Activated CD4-positive, alpha-beta T cell treated with anti-CD3 and anti-CD28 coated beads, Interleukin-2, amount 50 U/mL, for 16 hours (primary cell): Measurements from ENCODE around the gene ASCL4.
A peak's percentile ranks its signal among the peaks of the same experiment; 100 is the strongest.
"Not testable (repeated sequence)": the region's sequence is repeated elsewhere in the genome, so short reads cannot be mapped to it uniquely, and the experiment has no call there.

Source experiments
- DNase-seq: peaks from one replicate; pipeline ENCODE4 v3.0.0-alpha.2; 2020

ASCL4 gene, protein sequence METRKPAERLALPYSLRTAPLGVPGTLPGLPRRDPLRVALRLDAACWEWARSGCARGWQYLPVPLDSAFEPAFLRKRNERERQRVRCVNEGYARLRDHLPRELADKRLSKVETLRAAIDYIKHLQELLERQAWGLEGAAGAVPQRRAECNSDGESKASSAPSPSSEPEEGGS

DNA sequence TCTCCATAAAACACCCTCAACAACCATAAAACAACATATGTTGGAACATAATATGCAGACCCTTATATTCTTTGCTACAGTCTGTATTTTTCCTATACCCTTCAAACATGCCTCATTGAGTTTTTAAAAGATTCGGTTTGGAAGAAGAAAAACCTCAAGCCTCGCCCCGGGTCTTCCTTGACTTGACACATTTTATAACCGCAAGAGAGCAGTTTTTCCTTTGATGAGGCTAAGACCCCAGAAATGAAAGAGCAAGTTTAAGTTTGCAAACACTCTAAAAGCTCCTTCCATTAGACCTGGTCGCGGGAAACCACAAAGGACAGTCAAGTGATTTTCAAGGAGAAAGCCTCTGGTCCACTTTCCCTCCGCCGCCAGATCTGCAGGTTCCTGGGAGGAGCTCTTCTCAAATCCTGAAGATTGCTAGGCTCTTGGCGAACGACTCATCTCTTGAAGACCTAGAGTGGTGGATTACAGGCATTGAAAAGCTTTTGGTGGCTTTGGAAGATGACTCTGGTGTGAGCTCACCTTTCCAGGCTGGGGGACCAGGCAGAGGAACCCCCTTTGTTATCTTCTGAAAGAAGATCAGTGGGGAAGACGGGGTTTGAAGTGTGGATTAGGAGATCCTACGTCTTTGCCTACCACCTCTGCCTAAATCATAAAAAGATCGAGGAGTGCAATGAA, at the start of gene ASCL4:
TSS of gene ASCL4 (plus strand) at position 356 of the 681 bp plus-strand sequence. CDS start 515 bp downstream, outside the sequence.
- no peak for DNase-seq

DNA sequence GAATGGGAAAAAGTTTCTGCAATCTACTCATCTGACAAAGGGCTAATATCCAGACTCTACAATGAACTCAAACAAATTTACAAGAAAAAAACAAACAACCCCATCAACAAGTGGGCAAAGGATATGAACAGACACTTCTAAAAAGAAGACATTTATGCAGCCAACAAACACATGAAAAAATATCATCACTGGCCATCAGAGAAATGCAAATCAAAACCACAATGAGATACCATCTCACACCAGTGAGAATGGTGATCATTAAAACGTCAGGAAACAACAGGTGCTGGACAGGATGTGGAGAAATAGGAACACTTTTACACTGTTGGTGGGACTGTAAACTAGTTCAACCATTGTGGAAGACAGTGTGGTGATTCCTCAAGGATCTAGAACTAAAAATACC, 47.2 kb upstream of the ASCL4 start:
- not testable (repeated sequence) for DNase-seq

DNA sequence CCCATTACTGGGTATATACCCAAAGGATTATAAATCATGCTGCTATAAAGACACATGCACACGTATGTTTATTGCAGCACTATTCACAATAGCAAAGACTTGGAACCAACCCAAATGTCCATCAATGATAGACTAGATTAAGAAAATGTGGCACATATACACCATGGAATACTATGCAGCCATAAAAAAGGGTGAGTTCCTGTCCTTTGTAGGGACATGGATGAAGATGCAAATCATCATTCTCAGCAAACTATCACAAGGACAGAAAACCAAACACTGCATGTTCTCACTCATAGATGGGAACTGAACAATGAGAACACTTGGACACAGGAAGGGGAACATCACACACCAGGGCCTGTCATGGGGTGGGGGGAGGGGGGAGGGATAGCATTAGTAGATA, 46.8 kb upstream of the ASCL4 start:
- not testable (repeated sequence) for DNase-seq

DNA sequence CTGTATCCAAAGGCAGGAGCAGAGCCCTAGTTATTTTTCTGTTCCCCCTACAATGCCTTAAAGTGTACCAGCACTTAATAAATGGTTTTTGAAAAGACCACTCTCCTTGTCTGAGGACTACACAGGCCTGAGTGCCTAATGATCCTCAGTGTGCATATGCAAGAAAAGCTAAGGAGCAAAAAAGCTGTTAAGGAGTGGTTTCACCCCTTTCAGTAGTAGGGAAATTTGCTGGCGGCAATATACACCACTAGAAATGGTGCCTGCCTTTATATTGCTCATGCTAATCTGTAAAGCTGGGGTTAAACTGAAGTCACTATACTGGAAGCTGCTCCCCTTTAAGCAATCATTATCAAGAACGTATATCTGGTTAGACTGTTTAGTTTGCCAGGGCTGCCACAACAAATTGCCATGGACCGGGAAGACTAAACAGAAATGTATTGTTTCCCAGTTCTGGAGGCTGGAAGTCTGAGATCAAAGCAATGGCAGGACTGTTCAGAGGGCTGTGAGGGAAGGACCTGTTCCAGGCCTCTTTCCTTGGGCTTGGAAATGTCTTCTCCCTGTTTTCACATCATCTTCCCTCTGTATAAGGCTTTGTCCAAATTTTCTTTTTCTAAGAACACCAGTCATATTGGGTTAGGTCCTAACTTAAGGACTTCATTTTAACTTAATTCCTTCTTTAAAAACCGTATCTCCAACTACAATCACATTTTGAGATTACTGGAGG, 43.7 kb upstream of the ASCL4 start:
- no peak for DNase-seq

DNA sequence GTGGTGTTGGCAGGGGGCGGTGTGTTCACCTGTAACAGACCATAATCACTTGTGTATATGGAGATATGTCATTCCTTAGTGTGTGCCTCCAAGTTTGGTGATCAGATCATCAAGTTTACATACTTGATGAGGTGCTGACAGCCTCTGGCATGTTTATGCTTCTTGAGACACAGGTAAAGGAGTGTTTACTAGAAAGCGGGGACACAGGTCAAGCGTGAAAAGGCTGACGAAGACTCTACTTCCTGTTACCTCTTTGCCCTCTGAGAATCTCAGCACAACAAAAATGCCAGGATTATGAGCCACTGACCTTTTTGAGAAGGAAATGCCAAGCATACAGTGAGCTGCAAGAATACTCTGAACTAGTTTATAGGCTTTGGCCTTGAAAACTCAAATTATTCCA, 43.1 kb upstream of the ASCL4 start:
- DNase-seq = no peak

DNA sequence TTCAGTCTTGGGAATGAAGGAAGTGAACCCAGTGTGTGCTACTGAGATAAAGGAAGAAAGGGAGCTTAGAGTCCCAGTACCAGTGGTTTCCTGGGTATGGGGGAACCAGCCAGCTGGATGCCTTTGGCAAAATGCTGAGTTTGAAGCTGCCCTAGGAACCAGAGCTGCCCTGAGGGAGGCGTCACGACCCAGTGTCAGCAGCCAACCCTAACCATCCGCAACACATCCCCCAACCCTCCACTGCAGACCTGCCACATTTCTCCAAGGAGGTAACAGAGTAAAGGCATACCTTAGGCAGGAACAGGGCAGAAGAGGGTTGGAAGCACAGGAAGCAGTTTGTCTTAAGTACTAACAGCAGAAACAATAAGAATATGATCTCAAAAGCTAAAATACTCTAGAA, 42.1 kb upstream of the ASCL4 start:
- no peak for DNase-seq

DNA sequence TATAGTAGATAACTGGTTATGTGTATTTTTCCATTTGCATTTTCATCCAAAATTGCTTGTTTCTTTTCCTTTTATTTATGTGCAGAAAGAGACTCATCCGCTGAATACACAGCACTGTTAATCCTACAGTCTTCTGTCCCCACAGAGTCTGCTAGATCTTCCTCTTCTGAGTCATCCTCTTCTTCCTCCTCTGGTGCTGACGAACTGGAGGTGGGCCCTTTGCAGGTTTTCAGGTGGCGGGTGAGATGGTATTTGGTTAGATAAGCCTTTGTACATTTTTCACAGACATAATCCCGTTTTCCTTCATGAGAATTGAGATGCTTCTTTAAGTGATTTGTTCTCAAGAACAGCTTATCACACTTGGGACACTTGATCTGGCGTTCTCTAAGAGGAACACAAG, 40.4 kb upstream of the ASCL4 start:
- DNase-seq = no peak

DNA sequence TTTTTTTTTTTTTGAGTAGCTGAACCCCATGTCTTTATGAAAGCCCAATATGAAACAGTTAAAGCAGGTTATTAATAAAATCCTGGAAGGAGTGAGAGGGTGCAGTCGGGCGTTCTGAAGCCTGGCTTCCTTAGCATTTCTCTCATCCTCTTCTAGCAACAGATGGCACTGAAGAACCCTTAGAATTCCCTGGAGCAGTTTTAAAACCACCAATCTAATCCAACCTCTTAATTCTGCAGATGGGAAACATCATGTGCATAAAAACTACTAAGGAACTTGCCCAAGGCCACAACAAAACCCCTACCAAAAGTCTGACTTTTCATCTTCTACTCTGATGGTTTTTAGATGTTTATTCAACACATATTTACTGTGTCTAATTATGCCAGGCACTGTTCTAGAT, 38.7 kb upstream of the ASCL4 start:
- DNase-seq = no peak

DNA sequence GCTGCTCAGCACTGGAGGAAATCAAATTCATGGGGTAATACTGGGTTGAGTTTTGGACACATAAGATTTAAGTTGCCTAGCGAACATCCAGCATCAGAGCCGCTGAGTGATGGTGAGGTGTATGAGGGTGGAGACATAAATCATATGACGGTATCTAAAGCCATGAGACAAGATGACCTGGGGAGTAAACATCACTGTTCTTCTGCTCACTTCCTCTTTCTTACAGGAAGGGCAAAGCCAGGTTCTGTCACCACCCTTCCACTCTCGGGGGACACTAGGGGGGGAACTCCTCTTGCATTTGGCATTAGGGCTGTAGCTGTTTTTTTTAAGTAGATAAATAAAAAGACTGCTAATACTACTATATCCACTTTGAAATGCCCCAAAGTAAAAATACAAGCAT, 37.6 kb upstream of the ASCL4 start:
- no peak for DNase-seq

DNA sequence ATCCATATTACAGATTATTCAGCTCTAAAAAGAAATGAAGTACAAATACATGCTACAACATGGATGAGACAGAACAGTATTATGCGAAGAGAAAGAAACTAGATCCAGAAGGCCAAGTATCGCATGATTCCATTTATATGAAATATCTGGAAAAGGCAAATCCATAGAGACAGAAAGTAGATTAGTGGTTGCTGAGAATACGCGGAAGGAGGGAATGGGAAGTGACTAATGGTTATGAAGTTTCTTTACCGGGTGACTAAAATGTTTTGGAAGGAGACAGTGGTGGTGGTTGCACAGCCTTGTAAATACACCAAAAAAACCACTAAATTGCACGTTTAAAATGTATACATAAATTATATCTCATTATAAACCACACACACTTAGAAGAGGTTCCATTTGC, 26.0 kb upstream of the ASCL4 start:
- no peak for DNase-seq

DNA sequence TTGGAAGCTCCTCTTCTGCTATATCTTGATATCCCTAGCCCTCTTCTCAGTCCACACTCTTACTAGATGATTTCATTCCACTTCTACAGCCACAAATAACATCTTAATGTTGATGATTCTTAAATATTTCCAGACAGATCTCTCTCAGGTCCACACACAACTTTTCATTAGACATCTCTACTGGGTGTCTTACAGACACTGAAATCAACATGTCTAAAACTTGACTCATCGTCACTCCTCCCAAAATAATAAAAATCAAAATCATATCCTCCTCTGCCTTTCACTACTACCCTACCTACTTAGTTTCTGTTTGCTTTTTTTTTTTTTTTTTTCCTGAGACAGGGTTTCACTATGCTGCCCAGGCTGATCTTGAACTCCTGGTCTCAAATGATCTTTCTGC, 25.4 kb upstream of the ASCL4 start:
- DNase-seq = no peak

DNA sequence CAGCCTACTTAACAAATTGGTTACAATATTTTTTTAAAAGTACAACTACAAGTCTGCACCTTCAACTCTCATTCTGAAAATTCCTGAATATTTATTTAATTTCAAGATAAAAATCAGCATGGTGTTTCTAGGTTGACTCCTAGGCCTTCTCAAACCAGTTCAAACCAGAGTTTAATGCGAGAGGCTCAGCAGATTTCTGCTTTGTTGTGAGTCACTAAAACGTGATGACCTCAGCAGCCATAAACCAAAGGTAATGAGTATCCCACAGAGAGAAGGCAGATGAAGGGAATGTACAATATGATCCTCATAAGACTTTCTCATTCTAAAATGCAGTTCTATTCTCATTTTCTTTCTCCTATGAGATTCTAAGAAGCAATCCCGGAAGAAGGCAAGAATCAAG, 15.1 kb upstream of the ASCL4 start:
- DNase-seq = peak; percentile 77

DNA sequence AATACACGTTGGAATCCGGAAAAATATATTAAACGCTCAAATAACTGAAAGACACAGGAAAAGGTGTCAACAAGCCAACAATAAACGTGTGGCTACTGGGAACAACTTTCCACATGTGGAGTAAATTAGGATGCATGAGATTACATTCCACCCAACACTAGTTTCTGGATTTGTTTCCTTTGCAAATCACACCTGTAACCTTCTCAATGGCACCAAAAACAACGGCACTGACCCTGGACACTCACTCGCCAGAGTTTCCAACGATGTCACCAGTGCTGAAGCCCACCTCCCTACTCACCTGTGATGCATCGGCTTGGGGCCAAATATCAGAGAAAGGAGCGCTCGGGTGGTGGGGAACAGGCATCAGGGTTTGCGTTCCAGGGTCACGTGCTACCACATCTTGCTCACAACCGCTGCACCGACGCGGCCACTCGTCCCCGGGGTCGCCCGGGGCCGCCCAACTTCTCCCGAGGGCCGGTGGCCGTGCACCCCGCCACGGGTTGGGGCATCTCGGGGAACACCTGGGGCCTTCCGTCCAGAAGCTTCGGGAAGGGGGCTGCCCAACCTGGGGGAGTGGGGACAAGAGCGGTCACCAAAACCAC, 14.2 kb upstream of the ASCL4 start:
- DNase-seq = peak; percentile 29

DNA sequence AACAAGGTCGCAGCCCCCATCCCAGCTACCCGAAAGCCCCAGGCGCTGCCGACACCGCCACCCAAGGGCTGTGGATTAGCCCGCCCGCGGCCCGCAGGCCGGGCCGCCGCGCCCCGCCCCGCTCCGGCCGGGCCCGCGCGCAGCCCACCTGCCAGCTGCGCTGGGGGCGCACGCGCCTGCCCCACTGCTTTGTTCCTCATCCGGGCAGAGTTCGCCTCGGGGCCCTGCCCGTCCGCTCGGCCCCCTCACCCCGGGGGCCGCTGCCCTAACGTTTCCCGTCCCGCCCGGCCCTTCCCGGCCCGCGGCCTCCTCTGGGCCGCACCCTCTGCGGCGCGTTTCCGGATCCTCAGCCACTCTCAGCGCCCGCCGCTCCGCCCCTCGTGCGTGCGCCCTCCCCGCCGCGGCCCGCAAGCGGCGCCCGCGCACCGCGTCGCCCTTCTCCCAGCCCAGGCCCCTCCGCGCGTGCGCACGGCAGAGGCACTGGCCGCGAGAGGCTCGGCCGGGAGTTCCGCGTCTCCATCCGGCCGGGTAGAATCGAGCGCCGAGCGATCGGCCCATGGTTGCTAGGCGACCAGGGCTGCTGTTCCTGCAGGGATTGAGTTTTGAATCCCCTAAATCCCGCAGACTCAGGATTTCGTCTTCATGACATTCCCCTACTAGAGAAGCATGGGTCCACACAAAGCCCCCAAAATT, 13.5 kb upstream of the ASCL4 start, which contains the start of gene PRDM4:
TSS of gene PRDM4 (minus strand) at position 329 of the 693 bp plus-strand sequence. CDS start 622 bp downstream, outside the sequence.
- peak; percentile 92 for DNase-seq

DNA sequence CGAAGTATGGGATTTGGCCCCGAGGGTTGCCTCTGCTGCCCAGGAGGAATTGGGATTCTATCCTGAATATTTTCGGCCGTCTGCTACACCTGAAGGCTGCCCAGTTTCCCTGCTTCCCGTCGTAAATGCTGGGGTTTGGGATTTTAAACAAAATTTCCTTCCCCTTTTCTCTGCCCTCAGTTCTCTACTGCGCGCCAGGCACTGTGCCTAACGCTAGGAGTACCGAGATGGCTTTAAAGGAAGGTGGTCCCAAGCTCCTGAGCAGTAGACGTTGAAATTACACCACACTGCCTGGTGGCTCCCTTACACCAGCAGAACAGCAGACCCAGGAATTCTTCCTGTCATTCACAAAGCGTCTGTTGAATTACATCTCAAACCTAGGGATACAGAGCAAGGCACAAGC, 13.0 kb upstream of the ASCL4 start:
- no peak for DNase-seq

DNA sequence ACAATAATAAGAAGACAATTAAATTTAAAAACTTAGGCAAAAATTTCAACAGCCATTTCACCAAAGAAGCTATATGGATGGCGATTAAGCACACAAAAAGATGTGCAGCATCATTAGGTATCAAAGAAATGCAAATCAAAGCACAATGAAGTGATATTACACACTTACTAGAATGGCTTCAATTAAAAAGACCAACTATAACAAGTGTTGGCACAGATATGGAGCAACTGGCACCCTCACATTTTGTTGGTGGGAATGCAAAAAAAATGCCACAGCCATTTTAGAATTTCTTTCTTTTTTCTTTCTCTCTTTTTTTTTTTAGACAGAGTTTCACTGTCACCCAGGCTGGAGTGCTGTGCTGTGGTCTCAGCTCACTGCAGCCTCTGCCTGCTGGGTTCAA, 11.6 kb upstream of the ASCL4 start:
- DNase-seq = no peak

DNA sequence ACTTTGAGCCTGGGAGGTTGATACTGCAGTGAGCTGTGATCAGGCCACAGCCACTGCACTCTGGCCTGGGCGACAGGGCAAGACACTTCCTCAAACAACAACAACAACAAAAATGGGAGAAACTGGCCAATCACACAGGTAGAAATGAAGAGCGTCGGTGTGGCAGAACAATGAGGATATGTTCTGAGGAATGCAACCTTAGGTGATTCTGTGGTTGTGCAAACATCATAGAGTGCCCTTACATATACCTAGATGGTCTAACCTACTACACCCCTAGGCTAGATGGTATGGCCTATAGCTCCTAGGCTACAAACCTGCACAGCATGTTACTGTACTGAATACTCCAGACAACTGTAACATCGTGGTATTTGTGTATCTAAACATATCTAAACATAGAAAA, 9.9 kb upstream of the ASCL4 start:
- DNase-seq = no peak

DNA sequence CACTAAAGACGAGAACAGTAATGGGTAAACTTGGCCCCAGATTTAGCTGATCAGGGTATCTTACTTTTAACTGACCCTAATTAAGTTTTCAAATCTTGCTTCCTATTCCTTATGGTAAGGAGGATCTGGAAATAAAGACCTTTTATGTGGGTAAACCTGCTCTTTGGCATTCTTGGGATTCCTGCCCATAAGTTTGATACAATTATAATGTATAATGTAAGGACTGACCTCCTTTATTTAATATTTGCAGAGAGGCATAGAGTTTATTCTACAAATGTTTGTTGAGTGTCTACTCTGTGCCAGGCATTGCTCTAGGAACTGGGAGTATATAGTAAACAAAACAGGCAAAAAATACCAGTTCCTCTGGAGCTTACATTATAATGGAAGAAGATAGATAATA, 9.2 kb upstream of the ASCL4 start:
- no peak for DNase-seq

DNA sequence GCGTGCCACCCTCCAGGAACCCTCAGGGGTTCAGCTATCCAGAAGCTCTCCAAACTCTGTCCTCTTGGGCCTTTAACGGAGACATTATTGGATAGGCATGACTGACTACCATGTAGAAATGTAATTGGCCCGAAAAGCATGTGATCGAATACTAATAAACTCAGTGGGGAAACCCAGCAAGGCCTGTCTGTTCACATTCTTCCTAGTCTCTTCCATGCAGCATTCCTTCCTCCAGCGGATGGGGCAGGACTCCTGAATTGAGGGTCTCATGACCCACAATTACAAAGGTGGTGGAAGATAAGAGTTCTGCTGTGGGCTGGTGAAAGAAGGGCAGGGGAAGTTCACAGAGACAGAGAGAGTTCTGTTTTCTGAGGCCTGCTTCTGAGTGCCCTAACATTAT, 7.0 kb upstream of the ASCL4 start:
- no peak for DNase-seq

DNA sequence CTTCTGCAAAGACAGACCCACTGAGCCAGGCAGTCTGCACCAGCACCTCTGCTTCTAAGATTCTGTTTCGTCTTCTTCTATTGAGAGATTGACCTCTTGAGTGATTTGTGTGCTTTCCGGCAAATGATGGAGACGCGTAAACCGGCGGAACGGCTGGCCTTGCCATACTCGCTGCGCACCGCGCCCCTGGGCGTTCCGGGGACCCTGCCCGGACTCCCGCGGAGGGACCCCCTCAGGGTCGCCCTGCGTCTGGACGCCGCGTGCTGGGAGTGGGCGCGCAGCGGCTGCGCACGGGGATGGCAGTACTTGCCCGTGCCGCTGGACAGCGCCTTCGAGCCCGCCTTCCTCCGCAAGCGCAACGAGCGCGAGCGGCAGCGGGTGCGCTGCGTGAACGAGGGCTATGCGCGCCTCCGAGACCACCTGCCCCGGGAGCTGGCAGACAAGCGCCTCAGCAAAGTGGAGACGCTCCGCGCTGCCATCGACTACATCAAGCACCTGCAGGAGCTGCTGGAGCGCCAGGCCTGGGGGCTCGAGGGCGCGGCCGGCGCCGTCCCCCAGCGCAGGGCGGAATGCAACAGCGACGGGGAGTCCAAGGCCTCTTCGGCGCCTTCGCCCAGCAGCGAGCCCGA, 703 bp downstream of the ASCL4 start:
- no peak for DNase-seq

DNA sequence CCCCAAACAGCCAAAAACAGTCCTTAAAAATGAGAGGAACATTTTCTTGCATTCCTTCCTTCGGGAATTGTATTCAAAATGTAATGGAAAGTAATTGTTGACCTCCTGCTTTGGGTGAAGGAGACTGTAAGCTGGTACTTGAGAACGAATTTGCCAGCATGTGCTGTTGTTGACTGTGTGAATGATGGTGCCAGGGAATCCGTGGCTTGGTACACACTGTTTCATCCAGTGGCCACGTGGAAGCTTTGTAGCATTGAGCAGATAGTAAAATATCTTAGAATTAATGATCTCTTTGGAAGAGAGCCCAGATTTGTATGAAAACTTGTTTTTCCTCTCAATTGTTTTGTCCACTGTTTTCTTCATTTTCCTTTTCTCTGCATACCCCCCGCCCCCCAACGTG, 1.7 kb downstream of the ASCL4 start:
- DNase-seq = no peak

DNA sequence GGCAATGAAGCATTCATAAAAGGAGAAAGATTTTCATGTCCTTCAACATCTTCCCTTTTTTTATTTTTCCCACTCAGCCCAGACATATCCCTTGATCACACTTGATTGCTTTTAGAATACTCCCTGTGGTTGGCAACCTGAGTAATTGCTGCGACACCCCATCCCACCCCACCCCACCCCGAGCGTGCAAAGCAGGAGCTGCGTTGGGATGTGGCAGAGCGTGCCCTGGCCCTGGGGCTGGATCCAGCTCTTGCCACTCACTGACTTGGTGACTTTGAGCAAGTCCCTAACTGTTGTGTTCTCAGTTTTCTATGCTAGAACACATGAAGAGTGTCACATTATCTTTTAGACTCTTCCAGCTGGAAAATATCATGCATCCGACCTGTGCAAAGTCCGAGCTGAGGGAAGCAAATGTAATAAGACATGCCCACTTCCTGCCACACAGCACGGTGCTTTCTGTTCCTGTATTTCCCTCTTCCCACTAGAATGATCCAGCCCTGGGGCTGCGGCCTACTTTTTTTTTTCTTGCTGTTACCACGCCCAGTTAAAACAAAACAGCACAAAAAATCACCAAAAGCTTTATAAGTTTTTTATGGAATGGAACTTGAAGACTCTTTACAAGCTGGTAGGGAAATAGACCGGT, 4.0 kb downstream of the ASCL4 start:
- DNase-seq = no peak
